HEK293 (cell line): Measurements from ENCODE around the gene IL1RAPL1.

ENCODE experiments used
- PBX3 ChIP-seq: sonication (generic); formaldehyde crosslinking; IDR thresholded peaks from 2 replicates; pipeline ENCODE4 v1.8.1; 2022; ENCODE audit warnings: mild to moderate bottlenecking, moderate library complexity, missing genetic modification reagents
- PRDM1 ChIP-seq: fragments of 450-650 bp; formaldehyde crosslinking; IDR thresholded peaks from 2 replicates; pipeline ENCODE4; 2016; ENCODE audit warnings: missing biosample characterization, missing genetic modification characterization
- TCF7L2 ChIP-seq: IDR thresholded peaks from 2 replicates; pipeline ENCODE4 v1.6.1; 2011; ENCODE audit warnings: low read depth, mild to moderate bottlenecking, inconsistent platforms, low read length, moderate library complexity, borderline replicate concordance
- ZBTB7A ChIP-seq: fragments of 450-650 bp; formaldehyde crosslinking; IDR thresholded peaks from 2 replicates; pipeline ENCODE4 v1.5.1; 2016; ENCODE audit warnings: low read depth, missing biosample characterization, missing genetic modification characterization
- ZNF341 ChIP-seq: fragments of 450-650 bp; formaldehyde crosslinking; IDR thresholded peaks from 2 replicates; pipeline ENCODE4; 2016; ENCODE audit warnings: low read depth, missing biosample characterization, missing genetic modification characterization
- ZNF501 ChIP-seq: fragments of 450-650 bp; formaldehyde crosslinking; IDR thresholded peaks from 2 replicates; pipeline ENCODE4 v1.5.1; 2016; ENCODE audit warnings: missing biosample characterization, missing genetic modification characterization
- ZNF768 ChIP-seq: fragments of 450-650 bp; formaldehyde crosslinking; IDR thresholded peaks from 2 replicates; pipeline ENCODE4 v1.5.1; 2018; ENCODE audit warnings: missing biosample characterization, mild to moderate bottlenecking, missing genetic modification characterization
- ZNF791 ChIP-seq: fragments of 450-650 bp; formaldehyde crosslinking; IDR thresholded peaks from 2 replicates; pipeline ENCODE4 v1.5.1; 2016; ENCODE audit warnings: missing biosample characterization, missing genetic modification characterization

- no peak for TF ChIP-seq ZNF768
- no peak for TF ChIP-seq TCF7L2
- TF ChIP-seq PRDM1 (tag by site-specific recombination), result no peak
- no peak for TF ChIP-seq ZNF791 (tag by site-specific recombination)
- no peak for TF ChIP-seq ZNF501 (tag by site-specific recombination)
- no peak for TF ChIP-seq ZNF341 (tag by site-specific recombination)
- TF ChIP-seq PBX3, result no peak
- no peak for TF ChIP-seq ZBTB7A (tag by site-specific recombination)
Observed at GRCh38 chrX:29648161-29648560, 1060.9 kb downstream of the IL1RAPL1 start.
